Measurements from ENCODE around the gene BCL7A.
"Not testable (repeated sequence)": the region's sequence is repeated elsewhere in the genome, so short reads cannot be mapped to it uniquely, and the experiment has no call there.

BCL7A gene

DNA sequence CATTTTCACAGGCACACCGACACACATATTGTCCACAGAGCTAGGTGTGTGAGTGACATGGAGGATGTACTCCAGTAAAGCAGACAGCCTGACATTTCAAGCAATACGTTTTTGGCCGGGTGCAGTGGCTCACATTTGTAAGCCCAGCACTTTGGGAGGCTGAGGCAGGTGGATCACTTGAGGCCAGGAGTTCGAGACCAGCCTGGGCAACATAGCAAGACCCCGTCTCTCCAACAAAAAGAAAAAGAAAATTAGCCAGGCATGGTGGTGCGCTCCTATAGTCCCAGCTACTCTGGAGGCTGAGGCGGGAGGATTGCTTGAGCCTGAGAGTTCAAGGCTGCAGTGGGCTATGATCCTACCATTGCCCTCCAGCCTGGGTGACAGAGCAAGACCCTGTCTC lies 34.7 kb downstream of the BCL7A start:
- FAIRE-seq = not testable (repeated sequence)

DNA sequence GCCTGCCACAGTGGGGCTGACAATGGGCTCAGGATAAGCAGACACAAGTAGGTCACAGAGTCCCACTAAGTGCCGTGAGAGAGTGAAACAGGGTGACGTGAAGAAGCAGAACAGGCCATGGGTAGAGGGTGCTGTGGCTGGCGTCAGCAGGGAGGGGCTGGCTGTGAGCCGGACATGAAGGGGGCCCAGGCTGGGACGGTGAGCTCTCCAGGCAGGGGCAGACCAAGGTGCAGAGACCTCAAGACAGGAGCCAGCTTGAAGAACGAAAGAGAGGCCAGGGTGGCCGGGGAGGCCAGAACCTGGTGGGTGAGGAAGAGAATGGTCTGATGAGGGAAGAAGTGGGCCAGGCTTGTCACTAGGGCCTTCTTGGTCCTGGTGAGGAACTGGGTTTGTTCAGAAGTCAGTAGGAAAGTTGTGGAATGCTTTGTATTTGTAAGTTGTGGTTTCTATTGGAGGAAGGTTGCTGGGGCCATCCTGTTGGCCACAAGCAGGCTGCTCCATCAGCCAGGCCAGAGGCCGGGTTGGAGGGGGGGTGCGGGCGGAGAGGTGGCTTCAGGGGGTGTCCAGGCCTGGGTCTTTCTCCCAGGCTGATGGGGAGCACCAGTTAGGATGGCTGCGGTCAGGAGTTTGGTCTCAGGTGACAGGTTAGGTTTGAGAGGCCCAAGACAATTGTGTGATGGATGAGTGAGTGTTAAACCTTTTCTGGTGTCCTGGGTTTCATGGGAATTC lies 35.5 kb downstream of the BCL7A start:
- FAIRE-seq = no peak

DNA sequence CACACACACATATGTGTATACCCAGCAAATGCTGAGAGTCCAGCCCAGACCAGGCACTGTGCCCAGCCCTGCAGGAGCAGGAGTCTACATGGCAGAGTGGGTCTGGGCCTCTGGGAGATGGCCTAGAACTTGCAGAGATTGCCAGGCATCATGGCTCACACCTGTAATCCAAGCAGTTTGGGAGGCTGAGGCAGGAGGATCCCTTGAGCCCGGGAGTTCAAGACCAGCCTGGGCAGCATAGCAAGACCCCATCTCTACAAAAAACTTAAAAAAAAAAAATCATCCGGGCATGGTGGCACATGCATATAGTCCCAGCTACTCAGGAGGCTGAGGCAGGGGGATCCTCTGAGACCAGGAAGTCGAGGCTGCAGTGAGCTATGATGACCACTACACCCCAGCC lies 36.1 kb downstream of the BCL7A start:
- FAIRE-seq = no peak

DNA sequence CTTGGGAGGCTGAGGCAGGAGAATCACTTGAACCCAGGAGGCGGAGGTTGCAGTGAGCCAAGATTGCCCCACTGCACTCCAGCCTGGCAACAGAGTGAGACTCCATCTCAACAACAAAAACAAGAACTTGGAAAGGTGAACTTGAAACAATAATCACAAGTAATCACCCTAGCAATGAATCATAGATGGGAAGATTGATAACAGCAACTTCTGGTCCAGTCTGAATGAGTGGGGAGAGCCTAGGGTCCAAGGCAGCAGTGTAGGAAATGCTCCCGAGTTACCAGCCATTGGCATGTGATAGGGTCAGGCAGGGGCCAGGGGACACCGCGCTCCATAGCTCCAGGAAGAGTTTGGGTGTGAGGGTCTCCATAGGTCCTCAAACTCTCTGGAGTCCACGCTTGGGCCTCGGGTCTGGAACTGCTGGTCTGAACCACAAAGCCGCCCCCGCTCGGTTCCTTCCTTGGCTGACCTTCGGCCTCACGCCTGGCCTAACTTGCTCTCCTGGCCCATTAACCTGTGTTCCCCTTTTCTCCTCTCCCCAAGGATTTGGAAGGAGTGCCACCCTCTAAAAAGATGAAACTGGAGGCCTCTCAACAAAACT lies 37.0 kb downstream of the BCL7A start:
- FAIRE-seq = no peak

DNA sequence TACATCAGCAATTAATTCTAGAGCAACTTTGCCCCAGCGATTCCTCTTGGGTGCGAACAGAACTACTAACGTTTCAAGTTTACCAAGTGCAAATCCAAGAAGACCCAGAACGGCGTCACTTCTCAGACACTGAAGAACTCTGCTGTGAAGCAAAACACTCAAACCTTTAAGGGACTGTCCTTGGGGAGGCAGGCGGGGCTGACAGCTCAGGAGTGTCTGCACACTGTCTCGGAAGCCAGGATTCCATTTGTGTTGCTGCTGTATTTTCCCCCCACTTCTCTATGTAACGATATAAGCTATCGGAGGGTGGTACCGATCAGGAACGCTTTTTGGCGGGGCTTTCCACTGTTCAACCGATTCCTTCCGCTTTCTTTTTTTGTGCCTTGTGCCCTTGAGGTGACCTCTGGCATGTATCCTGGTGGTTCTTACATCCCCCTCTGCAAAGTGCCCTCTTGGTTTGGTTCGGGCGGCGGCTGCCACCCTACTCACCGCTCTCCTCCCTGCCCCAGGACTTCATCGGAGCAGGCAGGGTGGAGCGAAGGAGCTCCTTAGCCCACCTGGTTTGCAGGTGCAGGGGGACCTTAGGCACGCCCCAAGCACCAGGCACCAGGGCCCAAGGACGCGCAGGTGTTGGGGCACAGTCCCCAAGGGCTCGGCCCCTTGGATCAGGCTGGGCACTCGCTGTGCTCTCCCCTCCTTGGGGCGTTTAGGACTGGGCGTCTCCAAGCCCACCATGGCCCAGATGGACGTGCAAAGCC lies 37.7 kb downstream of the BCL7A start:
- FAIRE-seq = no peak

DNA sequence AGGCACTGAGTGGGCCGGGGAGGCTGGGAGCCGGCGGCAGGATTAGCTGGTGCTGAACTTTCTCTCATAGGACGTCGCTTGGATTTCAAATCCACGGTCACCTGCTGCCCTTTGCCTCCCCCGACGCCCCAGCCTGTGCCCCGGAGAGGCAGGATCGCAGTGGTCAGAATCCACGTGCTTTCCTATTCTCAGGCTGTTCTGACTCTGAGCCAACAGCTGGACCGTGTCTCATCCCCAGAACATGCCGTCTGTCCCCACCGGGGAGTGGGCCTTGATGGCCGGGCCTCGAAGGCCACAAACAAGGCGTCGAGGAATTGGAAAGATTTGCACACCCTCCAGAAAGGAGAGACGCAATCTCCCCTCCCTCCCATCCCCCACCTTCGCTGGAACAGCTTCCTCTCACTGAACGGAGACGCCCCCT lies 38.4 kb downstream of the BCL7A start:
- no peak for FAIRE-seq

DNA sequence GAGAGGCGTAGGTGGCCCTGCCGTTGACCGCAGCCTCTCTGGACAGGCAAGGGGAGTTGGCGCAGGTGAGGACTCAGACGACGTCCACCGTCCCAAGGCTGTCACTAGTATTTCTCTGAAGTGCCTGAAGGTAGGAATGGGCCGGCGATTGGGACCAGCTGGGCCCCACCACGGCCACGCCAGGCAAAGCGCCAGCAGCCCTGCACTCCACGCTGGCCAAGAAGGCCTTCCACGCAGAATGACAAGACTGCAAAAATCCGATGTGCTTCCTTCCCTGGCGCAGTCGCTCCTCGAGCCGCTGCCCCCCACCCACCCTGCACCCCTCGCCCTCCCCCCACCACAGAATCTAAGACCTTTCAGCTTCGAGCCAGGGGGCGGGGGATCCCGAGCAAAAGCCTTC lies 39.6 kb downstream of the BCL7A start:
- FAIRE-seq = no peak

DNA sequence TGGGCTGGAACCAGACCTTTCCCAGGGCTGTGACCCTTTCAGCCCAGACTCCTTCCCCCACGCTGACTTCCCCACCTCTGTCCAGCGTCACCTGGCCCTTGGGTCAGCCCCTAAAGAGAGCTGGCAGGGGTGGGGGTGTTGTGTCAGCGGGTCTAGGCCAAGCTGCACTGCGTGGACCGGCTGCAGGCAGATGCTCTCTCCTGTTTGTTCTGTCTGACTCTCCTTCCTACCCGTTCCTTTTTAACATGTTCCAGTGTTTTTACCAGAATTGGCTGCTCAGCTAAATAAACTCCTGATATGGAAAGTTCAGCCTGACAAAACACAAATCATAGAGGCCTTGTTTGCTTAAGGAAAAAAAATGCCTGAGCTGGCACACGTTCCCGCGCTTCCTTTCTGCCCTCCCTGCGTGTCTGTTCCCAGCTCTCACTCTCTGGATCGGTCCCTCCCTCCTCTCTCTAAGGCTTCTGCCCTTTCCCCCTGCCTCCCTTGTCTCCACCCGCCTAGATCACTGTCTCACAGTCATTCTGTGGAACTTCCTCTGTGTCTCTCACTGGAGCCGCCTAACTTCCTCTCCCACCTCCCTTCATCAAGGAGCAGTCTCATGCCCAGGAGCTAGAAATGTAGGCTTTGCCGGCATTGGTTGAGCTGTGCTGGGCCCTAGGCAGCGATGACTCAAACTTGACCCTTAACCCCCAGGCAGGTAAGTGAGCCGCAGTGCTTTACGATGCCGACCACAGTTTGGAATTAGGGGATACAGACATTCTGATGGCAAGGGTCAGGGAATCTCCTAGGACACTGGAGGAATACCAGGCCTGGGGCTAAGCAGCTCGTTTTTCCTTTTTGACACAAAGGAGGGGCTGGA lies 41.4 kb downstream of the BCL7A start:
- FAIRE-seq = no peak

DNA sequence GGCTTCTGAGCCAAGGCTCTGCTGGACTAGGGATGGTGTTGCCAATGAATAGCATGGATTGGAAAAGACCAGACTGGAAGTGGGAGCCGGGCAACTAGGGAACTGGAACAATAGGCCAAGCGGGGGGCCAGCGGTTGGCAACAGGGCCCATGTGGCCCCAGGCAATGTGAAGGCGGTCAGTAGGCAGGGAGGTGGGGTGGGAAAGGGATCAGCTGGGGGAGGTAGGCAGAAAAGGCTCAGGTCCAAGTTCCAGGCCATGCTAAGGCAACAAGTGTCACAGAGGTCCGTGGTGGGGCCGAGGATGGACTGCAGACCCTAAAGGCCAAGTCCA lies 42.0 kb downstream of the BCL7A start:
- no peak for FAIRE-seq

DNA sequence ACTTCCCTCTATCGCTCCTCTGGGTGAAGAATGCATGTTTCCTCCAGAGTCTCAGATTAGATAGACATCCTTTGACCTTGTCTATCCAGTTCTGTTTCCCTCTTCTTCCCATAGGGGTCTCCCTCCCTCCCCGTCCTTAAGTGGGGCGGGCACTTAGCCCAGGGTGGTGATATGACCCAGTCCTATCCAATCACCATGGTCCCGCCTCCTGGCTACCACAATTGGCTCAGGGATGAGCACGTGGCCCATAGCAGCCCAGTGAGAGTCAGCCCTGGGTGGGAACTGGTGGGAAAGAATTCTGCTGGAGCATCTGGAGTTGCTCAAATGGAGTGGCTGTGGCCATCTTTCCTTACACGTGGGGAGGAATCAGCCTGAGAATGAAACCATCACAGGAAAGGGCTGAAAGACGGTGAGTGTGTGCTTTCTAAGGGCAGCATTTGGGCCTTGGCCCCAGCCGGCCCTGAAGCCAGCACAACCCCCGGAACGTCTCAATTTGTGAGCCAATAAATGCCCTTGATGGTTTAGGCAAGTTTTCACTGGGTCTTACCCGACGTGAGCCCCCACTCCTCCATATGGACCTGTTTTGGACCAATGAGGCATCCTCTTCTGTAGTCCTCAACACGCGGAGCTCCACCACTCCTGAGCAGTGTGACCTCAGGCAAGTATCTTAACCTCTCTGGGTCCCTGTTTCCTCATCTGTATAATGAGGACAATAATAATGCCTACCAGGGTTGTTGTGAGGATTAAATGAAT lies 42.5 kb downstream of the BCL7A start:
- no peak for FAIRE-seq

DNA sequence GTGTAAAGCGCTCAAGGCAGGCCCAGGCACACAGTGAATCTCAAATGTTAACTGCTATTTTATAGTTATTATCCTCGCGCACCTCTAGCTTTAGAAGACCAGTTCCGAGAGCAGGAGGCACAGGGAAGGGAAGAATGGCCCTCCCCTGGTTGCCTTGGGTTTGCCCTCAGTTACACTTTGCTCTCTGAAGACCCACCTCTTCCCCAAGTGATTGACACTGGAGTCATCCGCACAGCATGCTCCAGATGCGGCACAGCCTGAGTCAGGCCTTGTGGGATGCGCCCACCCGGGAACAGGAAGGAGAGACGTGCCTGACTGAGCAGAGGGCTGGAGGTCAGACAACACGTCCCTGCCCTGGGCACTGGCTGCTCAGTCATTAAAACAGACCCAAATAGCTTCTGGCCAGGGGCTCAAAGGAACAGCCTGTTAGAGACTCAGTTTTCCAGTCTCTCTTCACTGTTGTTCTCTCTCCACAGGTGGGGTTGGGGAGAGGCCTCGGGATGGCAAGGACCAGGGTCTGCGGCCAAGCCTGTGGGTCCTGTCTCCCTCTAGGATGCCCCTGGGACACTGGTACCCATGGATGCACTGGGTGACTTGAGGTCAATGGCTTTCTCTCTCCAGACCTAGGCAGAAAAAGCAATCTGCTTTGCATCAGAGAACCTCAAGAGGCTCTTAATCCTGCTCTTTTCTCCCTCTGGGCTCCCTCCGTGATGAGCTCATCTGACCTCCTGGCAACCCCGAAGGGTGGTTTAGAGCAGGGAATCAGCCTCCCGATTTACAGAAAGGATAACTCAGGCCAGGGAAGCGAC lies 43.3 kb downstream of the BCL7A start:
- no peak for FAIRE-seq

DNA sequence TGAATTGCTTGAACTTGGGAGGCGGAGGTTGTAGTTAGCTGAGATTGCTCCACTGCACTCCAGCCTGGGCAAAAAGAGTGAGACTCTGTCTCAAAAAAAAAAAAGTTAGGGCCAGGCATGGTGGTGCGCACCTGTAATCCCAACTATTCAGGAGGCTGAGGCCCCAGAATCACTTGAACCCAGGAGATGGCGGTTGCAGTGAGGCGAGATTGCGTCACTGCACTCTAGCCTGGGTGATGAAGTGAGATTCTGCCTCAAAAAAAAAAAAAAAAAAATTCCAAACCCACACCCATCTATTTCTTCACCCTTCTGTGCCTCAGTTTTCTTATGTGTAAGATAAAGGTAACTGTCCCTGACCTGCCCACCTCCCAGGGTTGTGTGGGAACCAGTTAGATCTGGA lies 45.9 kb downstream of the BCL7A start:
- no peak for FAIRE-seq

DNA sequence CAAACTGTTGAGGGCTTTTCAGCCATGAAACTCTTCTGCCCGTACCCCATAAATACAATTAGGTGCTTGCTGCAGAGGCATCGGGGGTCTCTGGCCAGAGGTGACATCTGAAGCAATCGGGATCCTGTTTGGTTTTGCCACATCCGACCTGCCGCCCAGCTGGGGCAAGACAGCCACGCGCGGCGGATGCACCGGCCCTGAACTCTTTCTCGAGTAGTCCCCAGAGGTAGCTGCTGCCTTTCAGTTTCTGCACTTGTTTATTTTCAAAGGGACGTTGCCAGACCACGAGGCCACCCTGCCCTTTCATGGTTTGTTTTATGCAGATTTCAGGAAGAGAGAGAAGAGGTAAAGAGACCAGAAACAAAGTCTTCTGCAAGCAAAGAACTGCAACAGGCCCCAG lies 46.3 kb downstream of the BCL7A start:
- FAIRE-seq = no peak

DNA sequence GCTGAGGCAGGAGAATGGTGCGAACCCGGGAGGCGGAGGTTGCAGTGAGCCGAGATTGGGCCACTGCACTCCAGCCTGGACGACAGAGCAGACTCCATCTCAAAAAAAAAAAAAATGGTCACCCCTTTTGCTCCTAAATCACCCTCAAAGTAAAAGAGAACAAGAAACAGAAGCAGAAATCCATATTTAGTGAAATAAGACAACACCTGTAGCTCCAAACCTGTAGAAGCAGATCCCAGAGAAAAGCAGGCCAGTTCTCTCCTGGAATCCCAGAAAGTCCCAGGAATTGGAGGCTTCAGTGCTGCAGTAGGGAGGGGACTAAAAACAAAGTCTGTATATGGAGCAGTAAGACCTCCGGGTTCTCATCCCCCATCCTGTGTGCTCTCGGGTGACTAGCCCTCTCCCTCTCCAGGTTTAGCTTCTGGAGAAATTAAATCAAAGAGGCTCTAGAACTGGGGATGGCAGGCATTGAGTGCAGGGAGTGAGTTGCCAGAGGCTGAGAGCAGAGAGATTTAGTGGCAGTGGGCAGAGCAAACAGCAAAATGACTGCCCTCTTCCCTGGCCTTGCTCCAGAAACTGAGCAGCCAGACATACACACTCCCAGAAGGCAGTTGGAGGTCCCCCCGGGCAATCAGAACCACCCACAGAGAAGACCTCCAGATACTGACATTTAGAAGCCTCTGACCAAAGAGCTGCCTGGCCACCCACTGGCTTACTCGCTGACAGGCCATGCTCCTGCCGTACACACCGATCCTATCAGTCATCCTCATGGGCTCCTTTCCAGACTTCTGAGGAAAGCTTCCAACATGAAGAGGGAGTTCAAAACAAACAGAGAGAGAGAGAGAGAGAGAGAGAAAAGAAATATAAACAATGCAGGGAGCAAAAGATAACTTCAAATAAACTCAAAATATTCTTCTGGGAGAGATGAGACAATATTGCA lies 50.6 kb downstream of the BCL7A start:
- no peak for FAIRE-seq

DNA sequence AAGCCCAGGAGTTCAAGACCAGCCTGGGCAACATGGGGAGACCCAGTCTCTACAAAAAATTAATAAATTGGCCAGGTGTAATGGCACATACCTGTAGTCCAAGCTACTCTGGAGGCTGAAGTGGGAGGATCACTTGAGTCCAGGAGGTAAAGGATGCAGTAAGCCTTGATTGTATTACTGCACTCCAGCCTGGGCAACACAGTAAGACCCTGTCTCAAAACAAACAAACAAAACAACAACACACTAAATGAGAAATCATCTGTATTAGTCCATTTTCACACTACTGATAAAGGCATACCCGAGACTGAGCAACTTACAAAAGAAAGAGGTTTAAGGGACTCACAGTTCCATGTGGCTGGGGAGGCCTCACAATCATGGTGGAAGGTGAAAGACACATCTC lies 52.1 kb downstream of the BCL7A start:
- no peak for FAIRE-seq

DNA sequence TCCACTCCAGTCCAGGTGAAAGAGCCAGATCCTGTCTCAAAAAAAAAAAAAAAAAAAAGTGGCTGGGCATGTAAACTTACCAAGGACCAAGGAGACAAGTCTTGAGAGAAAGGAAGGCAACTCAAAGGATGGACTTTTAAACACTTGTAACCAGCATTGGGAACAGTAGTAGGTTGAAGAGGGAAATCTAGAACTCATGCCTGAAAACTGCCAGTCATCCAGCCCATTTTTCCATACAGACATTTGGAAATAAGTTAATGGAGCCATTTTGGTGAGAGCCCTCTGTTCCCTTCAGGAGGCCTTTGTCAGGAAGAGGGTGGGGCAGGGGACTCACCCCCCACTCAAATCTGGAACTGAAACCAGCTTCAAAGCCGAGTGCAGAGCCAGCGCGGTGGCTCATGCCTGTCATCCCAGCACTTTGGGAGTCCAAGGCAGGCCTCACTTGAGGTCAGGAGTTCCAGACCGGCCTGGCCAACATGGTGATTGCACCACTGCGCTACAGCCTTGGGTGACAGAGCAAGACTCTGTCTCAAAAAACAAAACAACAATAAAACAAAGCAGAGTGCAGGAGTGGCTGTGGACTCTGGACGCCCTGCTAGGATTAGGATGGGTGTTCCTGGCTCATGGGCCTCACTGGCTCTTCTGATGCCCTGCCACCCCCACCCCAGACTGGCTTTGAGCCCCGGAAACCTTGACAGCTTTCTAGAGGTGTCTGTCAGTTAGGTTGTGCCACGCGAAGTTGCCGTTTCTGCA lies 55.2 kb downstream of the BCL7A start:
- FAIRE-seq = no peak

DNA sequence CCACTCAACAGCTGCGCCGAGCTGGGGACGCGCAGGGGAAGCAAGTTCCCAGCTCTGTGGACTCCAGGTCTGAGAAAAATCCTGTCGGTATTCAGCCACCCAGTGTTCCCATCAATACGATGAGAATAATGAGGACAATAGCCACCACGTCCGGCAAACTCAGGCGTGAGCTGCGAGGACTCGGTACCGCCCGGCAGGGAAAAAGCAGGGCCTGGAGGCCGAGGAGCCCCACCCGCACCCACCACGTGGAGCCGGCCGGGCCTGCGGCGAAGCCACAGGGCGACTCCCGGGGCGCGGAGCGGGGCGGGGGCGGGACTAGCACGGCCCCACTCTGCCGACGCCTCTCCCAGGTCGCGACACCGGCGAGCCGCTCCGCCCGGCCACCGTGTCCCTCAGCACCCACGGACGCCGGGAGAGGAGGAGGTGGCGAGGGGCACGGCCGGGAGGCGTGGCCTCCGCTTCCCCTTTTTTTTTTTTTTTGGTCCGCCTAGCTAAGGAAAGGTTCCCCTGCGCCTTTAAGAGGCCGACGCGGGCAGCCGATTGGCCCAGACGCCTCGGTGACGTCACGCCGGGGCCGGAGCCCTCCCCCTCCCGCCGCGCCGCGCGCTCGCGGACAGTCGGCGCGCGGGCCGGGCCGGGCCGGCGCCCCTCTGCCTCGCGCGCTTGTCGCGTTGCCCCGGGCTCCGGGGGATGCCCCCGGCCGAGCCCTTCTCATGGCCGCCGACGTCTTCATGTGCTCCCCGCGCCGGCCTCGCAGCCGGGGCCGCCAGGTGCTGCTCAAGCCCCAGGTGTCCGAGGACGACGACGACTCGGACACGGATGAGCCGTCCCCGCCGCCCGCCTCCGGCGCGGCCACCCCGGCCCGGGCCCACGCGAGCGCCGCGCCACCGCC lies 56.7 kb downstream of the BCL7A start, which contains the start of gene MLXIP:
TSS of gene MLXIP (plus strand) at position 616 of the 892 bp plus-strand sequence. CDS start at position 714, 98 bp downstream.
- FAIRE-seq = no peak

DNA sequence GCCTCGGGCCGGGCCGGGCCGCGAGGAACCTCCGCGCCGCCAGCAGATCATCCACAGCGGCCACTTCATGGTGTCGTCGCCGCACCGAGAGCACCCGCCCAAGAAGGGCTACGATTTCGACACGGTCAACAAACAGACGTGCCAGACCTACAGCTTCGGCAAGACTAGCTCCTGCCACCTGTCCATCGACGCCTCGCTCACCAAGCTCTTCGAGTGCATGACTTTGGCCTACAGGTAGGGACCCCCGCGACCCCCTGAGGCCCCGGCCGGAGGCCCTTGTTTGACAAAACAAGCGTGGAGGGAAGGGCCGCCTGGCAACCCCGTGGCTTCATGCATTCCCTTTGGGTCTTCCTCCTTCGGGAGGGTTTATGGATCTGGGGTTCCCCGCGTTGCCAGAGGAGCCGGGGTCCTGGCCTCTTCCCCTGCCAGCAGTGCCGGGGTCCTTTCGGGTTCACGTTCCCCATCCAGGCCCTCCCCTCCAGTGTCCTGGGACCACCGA lies 57.4 kb downstream of the BCL7A start:
- FAIRE-seq = no peak
